Nucleus accumbens (tissue), 56 donors: Measurements from ENCODE around the gene IMP3.
"Not testable (repeated sequence)": the region's sequence is repeated elsewhere in the genome, so short reads cannot be mapped to it uniquely, and the experiment has no call there.

ENCODE experiments used
- DNase-seq, 56 donors: peaks; one replicate each; lab custom pipeline; 2025; lab: John Stamatoyannopoulos, UW

IMP3 gene

DNA sequence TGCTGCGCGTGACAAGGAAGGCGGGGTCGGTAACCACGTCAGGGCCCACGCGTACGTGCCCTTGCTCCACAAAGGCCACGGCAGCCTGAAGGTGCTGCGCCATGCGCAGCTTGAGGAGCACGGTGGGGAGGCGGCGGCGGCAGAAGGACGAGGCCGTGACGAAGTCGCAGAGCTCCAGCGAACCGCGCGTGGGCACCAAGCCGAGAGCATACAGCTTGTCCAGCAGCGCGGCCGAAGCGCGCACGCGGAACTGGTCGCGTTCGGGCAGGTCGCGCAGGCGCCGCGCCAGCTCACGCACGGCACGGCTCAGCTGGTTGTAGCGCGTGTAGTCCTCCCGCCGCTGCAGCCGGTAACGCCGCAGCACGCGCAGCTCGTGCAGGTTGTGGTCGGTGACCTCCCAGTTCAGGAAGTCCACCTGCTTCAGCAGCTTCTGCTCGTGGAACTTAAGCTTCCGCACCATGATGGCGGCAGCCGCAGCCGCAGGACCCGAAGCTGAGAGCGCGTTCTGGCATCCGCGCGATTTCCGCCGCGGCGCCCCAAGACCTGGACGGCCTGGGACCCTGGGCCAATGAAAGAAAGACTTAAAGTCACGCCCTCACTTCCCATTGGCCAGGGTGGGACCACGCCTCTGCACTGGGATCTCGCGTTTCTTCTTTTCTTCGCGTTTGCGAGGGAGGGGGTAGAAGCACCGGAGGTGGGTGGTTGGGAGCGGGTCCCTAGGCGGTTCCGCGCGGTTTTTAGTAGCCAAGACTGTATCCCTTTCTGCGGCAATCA lies at the start of gene IMP3:
TSS of gene IMP3 (minus strand) at position 516 of the 774 bp plus-strand sequence. CDS start at position 460, 56 bp downstream.
- peak; percentile 49 to 98 (median 94) for DNase-seq

DNA sequence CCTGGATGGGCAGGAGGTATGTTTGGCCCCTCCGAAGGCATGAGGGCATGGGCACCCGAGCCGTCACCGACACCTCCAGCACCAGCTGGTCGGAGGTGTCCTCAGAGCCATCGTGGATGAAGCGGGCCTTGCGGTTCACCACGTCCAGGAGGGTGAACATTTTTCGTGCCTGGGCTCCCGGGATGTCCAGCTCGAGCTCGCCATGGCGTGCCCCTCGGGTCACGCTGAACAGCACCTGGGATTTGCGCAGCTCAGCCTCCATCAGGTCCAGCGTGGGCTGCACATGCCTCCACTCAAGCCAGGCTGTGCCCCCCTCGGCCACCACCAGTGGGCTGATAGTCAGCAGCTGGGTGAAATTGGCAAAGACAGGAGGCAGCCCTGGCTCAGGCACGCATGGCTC lies 49.4 kb upstream of the IMP3 start:
- not testable (repeated sequence) for DNase-seq

DNA sequence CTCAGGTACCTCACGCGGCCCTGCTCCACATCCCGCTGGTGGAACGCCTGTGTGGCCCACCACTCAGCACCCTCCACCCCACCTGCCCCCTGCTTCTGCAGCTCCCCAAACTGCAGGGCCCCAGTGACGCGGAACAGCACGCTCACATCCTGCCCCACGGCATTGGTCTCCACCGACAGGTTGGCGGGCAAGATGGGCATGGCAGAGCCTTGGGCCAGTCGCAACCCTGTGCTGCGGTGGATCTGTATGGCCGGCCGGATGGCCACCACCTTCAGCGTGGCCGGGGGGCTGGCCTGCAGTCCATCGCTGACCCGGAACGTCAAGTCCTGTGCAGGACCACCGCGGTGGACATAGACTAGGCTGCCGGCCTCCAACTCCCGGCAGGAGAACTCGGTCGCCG lies 48.8 kb upstream of the IMP3 start:
- DNase-seq: no peak

- DNase-seq: no peak
Observed at GRCh38 chr15:75688278-75688557, 48.2 kb upstream of the IMP3 start.

DNA sequence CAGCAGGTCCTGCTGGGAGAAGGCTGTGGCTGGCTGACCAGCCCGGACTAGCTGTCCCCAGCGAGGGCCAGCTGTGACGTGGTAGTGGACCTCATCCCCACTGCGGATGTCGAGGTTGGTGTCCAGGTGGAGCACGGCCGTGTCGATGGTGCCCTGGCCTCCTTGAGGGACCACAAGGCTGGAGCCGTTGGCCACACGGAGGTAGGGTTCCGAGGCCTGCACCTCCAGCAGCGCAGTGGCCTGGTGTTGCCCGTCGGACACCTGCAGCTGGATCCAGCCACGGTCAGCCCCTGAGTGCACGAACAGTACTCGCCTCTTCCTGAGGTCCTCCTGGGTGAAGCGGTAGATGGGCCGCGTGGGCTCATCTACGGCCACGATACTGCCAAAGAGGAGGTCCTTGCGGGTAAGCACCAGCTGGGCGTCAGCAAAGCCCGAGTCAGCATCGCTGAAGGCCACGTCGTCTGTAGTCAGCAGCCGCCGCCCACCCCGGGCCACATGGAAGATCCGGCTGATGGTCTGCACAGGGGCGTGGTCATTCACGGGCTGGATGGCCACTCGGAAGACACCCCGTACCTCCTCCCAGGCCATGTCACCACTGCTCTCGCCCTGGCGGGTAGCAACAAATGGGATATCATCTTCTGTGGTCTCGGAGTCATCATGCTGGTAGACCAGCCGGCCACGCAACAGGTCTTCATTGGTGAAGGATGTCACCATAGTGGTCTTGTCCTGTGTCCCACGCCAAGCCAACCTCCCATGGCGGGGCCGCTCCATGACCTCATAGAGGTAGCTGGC lies 47.7 kb upstream of the IMP3 start:
- DNase-seq: no peak

DNA sequence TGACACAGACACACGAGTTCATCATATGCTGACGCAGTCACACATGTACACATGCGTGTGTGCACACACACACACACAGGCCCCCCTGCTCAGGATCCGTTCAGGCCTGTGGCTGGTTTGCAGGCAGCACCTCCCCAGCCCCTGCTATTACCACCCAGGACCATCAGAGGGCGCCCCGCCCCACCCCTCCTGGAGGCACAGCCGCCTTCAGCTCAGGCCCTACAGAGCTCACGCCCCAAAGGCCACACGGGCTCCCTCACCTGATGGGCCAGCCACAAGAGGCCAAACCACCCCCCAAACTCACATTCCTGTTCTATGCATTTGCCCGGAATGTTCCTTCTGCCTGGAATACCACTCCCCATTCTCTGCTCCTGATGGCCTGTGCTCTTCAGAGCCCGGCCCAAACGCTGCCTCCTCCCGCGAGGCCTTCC lies 46.2 kb upstream of the IMP3 start:
- peak in 37 of 56 donors; percentile 6 to 81 (median 41) for DNase-seq

GRCh38 chr15:75685195-75685594 lies 45.2 kb upstream of the IMP3 start:
- DNase-seq: no peak

DNA sequence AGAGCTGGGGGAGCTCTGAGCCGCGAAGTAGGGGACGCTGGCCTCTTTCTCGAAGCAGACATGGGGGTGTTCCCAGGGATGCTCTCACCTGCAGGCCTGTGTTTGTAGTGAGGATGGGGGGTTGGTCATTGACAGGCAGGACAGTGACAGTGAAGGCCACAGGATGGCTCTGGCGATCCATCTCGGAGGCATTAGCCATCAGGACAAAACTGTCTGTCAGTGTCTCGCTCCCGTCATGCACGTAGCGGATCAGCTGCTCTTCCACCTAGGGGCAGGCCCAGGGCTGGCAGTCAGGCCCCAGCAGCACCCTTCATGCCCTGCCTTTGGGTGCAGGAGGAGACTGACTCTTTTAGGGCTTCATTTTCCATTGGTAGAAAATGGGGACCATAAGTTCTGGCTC lies 44.6 kb upstream of the IMP3 start:
- DNase-seq: no peak

DNA sequence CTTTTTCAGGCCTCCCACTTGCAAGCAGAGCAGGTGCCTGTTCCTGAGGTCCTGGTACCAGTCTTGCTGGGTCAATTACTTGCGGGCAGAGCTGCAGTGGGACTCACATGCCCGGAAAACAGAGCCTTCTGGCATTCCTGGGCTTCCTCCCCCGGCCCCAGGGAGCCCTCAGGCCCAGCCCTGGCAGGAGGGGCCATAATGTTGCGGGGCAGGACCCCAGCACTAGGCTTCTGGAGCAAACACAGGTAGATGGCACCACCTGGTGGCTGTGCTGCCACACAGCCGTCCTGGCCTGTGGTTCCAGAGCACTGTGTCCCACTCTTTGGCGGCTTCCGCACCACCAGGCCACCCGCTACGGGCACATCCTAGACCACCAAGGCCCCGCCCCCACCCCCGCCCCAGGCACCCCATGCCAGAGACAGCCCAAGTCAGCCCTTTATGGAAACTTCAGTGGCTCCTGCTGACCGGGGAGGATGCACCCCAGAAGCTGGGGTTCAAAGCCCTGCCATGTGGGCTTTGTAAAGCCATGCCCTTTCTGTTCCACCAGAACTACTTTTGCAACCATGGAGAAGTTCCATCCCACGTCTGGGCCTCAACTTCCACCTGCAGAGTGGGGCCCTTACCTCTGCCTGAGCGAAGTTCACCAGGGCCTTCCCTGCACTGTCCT lies 43.8 kb upstream of the IMP3 start:
- DNase-seq: peak in 44 of 56 donors; percentile 12 to 73 (median 34)

DNA sequence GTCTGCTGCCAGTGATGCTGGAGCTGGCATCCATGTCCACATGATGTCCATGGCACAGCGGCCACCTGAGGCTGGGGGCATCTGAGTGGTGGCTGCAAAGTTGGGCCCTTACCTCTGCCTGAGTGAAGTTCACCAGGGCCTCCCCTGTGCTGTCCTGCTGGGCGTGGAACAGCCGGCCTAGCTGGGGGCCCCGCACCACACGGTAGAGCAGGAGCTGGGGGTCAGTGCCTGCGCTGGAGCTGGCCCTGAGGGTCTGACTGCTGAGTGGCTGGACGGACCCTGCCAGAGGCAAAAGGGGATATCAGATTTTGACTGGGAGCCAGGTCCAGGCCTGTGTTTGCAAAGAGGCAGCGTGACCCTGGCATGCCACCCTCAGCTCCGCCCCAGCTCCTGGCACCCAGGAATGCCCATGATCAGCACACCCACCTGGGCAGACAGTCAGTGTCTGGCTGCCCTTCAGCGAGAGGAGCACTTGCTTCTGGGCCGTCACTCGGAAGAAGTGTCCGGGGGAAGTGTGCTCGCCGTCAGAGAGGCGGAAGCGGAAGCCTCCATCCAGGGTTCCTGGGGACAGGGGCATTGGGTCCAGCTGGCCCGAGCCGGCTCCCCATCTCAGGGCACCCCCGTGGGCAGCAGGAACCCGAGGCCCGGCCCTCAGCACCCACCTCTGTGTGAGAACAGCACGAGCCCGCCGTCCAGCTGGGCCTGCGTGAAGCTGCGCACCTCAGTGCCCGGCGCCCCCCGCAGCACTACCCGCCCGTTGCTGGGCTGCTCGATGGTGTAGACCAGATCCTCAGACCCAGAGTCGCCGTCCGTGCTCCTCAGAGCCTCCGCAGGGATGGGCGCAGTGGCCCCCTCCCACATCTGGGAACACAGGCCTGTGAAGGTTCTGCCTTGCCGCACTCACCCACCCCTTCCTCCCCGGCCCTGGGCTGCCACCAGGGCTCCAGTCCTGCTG lies 42.4 kb upstream of the IMP3 start:
- no peak for DNase-seq

DNA sequence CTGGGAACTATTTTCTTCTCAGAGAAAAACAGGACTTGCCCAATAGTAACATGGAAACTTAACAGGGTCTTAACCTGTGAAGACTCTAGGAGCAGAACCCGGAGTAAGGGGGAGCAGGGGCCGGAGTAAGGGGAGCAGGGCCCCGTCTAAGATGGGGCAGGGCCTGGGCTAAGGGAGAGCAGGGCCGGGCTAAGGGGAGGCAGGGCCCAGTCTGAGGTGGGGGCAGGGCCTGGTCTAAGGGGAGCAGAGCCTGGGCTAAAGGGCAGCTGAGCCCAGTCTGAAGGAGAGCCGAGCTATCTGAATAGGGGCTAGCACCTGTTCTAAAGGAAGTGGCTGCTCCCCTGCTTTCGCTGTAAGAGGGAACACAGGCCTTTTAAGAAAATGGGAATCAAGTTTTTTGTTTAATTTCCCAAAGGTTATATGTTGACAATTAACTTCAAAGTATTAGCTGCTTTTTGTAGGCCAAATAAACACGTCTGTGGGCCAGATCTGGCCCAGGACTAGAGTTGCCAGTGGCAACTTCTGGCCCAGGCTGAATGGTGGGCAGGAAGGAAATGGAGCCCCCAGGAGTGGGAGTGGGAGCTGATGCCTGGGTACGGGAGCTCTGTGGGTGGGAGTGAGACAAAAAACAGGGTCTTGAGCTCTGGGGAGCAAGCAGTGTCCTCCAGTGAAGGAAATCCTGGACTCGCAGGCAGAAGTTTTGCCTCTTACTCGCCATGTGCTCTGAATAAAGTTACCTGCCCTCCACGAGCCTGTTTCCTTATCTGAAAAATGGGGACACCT lies 40.2 kb upstream of the IMP3 start:
- DNase-seq: no peak

DNA sequence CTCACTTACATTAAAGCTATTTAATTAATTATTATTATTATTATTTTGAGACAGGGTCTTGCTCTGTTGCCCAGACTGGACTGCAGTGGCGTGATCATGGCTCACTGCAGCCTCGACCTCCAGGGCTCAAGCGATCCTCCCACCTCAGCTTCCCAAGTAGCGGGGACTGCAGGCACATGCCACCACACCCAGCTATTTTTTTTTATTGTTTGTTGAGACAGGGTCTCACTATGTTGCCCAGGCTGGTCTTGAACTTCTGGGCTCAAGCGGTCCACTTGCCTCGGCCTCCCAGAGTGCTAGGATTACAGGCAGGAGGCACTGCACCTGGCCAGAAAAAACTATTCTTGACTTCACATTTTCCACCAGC lies 38.3 kb upstream of the IMP3 start:
- DNase-seq: not testable (repeated sequence)

DNA sequence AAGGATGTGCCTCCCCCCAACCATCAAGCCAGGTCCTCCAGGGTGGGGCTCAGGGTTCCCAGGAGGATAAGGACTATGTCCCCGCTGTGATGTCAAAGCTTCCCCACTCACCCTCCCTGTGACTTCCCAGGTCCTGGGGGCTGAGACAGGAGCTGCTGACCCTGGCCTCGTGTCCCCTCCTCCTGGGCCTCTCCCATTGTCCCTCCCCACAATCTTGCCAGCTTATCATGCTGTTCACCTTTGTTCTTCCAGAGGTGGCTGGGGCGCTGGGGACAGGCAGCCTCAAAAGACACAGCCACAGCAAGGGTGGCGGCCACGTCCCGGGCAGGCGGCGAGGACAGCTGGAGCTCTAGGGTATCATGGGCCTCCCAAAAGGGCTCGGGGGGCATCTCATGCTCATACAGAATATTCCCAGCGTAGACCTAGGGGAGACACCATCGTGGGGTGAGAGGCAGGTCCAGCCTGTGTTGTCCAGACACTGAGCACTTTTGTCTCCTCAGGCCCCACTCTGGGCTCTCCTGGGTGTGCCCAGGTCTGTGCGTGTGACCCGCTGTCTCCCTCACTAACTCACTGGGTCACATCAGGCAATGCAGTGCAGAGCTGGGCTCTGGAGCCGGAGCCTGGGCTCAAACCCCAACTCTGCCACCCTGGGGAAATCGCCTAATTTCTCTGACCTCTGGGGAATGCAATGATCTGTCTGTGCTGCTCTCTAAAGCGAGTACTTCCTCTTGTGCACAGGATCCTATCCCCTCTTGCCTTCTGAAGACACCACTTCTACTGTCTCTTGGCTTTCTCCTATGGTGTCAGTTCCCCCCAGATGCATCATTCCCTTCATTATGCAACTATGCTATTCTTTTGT lies 37.7 kb upstream of the IMP3 start:
- no peak for DNase-seq

DNA sequence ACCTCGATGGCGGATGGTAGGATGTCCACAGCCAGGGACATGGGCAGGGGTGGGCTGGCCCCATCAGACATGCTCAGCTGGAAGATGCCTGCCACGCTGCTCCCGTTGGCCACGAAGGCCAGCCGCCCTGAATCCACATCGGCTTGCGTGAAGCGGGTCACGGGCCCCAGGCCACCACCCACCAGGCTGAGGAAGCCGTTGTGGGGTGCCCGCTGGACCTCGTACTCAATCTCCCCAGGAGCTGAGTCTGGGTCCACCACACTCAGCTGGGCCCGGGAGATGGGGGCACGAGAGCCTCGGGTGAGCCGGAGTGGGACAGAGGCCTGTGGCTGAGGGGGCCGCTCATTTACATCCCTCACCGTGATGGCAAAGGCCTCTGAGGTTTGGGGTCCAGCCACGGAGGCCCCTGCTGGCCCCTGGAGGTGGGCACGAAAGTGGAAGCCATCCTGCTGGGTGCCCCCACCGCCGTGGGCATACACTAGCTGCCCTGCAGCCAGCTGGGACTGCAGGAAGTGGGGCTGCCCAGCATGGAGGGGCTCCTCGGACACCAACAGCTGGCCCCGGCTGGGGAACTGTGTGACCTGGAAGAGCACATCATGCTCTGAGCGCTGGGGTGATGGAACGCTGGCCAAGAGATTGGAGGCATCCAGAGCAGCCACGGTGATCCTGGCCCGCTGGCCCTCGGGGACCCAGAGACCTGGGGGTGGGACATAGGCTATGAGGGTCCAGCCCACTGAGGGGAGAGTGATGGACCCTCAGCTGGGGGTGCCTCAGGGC lies 36.9 kb upstream of the IMP3 start:
- DNase-seq: no peak

- peak in 1 of 56 donors; percentile 12 for DNase-seq
Observed at GRCh38 chr15:75675579-75676404, 35.8 kb upstream of the IMP3 start.

GRCh38 chr15:75674366-75674765 lies 34.3 kb upstream of the IMP3 start:
- no peak for DNase-seq
